GM18861 (cell line): ENCODE data around the gene LAGE3.
A peak's percentile ranks its signal among the peaks of the same experiment; 100 is the strongest.

Source experiments
- ATAC-seq: cut with Tn5 transposase; IDR thresholded peaks from one replicate; pipeline ENCODE4 v1.9.1; 2021; ENCODE audit not compliant: unreplicated experiment

Gene LAGE3

DNA sequence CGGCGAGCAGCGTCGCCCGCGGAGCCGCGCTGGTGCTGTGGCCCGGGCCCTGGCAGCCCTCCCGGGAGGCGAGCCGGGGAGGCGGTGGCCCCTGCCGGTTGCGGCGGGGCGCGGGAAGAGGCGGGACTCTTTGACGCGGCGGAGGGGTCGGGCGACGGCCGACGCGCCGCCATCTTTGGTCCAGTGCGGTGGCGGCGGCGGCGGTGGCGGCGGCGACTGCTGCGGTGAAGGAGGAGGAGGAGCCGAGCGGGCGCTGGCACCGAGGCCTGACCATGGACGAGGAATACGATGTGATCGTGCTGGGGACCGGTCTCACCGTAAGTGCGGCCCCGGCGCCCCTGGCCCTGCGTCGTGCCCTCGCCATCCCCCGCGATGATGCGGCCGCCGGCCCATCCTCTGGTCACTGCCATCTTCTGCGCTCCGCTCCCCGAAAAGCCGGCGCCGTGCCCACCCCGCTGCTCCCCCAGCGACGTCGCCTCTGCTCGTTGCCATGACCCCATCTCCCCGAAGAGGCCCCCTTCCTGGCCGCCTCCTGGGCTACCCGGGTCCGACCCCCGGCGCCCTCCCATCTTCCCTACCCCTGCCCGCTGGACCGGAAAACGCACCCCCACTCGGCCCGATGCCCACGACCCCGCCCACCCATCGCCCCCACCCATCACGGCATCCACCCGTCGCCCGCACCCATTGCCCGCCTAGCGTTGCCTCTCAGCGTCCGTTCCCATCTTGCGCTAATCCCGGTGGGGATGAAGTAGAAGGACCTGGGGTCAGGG lies 41.9 kb downstream of the LAGE3 start, which contains the start of gene GDI1:
GDI1 (plus strand) TSS at position 172 of the 770 bp plus-strand sequence; CDS start at position 273, 101 bp downstream.
- ATAC-seq = no peak

DNA sequence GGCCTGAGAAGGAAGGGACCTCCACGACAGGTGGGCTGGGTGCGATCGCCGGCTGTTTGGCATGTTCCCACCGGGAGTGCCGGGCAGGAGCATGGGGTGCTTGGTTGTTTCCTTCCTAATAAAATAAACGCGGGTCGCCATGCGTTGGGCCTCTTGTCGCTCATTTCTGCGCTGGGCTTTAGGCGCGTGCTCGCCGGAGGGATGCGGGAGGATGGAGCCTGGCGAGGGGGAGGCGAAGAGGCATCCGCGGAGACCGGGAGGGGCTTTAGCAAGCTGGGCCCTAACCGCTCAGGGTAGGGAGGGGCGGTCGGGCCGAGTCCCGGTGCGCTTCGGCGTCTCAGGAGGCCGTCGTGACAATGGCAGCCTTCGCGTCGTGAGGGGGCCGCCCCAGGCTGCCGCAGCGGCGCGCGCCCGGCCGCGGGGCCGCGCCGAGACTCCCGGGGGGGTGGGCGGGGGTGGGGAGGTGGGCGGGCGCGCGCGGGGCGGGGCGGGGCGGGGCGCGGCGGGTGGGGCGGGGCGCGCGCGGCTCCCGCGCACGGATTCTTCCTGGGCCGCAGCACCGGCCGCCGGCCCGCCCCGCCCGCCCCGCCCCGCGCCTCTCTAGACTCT lies 42.6 kb downstream of the LAGE3 start:
- no peak for ATAC-seq

DNA sequence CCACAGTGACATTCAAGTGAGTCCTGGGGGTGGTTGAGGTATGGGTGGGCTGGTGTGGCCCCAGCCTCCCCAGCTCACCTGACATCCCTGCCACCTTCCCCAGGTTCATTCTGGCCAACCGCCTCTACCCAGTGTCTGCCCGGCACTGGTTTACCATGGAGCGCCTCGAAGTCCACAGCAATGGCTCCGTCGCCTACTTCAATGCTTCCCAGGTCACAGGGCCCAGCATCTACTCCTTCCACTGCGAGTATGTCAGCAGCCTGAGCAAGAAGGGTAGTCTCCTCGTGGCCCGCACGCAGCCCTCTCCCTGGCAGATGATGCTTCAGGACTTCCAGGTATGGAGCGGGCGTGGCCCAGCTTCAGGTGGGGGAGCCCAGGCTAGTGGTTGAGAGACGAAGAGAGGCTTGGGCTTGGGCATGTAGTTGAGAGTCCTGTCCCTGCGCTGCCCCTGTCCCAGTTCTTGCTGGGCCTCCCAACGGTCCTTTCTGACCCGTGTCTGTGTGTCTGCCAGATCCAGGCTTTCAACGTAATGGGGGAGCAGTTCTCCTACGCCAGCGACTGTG lies 43.8 kb downstream of the LAGE3 start:
- no peak for ATAC-seq

DNA sequence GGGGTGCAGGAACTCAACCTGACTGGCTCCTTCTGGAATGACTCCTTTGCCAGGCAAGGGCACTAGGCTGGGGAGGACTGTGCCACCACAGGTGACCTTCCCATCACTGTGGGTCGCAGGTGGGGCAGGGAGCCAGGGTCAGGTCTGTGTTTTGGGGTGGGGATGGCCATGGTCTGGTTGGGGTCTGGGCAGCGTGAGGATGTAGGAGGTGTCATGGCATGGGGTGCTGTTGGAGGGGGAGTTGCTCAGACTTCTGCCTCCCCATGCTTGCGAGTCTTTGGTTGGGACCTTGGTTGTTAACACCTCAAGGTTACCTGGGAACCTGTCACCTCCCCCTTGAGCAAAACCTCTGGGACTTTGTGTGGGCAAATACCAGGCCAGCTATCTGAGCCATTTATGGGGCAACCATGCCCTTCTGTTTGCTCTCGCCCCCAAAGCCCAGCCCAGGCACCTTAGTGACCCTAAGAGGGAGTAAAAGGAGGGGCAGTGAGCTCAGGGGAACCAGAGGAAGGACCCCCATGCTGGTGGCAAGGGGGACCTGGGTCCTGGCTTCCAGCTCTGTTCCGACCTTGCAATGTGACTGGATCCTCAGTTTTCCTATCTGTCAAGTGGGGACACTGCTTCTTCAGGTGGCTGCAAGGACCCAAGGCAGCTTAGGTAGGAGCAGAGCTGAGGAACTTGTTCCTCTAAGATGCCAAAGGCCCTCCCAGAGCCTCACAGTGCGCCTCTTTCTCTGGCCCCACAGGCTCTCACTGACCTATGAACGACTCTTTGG lies 44.5 kb downstream of the LAGE3 start:
- no peak for ATAC-seq

DNA sequence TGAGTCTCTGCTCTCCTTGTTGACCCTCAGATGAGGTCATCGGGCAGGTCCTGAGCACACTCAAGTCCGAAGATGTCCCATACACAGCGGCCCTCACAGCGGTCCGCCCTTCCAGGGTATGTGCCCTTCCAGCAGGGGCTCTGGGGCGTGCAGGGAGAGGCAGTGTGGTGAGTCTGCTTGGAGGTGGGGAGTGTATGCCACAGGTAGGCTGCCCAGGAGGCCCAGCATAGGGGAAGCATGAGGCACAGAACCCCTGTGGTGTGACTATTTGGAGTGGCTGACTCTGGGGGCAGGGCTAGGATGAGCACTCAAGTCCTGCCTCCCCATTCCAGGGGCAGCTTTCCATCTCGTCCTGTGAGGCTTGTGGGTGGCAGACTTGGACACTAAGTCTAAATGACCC lies 45.5 kb downstream of the LAGE3 start:
- ATAC-seq = no peak

DNA sequence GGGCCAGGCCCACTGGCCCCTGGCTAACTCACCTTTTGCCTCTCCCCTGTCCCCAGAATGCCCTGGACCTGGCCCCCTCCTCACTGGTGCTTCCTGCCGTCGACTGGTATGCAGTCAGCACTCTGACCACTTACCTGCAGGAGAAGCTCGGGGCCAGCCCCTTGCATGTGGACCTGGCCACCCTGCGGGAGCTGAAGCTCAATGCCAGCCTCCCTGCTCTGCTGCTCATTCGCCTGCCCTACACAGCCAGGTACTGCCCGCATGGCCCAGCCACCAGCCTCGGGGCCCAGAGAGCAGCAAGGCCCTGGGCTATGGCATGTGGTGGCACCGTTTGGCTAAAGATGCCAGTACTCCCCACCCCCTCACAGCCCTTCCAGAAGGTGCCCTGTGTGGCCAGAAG lies 46.9 kb downstream of the LAGE3 start:
- no peak for ATAC-seq

DNA sequence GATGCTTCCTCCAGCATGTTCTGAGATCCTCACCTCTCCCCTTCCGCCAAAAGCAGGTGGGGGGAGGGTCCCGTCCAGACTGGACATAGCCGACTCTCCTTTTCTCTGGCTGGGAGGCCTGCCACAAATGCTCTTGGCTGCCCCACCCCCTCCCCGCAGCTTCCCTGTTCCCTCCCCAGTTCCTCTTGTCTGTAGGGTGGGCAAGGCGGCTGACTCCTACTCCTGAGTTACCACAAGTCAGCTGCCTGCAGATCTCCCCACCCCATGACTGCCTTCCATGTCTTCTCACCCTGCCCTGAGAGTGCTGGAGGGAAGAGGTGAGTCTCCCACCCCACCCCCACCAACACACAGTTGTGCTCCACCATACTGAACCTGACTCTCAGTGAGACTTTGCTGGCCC lies 47.7 kb downstream of the LAGE3 start:
- ATAC-seq = no peak

DNA sequence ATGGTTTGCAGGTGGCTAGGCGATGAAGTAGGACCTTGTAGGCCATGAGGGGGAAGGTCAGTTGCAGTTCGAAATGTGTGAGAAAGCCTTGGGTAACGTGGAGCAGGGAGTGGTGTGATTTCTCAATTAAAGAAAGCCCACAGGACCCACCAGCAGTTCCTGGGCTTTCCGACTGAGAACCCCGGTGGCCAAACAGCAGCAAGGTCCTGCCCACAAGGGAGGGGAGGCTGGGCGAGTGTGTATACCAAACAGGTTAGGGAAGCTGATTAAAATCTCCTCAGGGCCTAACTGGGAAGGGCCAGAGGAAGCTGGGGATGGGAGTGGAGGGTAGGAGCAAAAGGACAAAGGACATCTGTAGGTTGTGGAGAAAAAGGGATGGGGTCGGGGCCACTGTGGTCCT lies 48.2 kb downstream of the LAGE3 start:
- ATAC-seq = no peak

DNA sequence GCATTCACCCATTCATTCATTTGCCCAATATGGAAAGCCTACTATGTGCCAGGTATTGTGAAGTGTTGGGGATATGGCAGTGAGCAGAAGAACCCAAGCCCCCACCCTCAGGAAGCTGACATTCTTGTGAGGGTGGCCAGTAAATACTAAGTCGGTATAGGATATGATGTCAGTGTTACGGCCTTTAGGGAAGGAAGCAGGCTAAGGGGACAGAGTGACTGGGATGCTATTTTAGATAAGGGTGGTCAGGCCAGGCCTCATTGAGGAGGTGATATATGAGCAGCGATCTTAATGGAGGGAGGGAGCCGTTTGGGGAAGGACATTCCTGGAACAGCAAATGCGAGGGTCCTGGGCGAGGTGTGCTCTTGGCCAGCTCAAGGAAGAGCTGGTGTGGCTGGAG lies 48.6 kb downstream of the LAGE3 start:
- ATAC-seq = no peak

DNA sequence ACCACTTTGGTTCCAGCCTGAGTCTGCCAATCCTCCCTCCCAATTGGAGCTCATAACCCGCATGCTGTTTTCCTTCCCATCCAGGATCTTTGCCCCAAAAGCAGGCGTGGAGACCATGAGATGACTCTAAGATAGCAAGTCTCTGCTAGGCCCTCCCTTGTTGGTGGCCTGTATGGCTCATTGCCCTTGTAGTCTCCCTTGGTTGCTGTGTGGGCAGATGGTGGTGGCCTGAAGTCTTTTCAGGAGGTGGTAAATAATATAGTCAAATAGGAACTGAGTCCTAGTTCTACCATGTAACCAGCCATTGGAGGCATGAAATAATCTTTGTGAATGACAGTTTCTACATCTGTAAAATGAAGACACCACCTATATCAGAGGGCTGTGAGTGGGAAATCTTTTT lies 49.4 kb downstream of the LAGE3 start:
- no peak for ATAC-seq

DNA sequence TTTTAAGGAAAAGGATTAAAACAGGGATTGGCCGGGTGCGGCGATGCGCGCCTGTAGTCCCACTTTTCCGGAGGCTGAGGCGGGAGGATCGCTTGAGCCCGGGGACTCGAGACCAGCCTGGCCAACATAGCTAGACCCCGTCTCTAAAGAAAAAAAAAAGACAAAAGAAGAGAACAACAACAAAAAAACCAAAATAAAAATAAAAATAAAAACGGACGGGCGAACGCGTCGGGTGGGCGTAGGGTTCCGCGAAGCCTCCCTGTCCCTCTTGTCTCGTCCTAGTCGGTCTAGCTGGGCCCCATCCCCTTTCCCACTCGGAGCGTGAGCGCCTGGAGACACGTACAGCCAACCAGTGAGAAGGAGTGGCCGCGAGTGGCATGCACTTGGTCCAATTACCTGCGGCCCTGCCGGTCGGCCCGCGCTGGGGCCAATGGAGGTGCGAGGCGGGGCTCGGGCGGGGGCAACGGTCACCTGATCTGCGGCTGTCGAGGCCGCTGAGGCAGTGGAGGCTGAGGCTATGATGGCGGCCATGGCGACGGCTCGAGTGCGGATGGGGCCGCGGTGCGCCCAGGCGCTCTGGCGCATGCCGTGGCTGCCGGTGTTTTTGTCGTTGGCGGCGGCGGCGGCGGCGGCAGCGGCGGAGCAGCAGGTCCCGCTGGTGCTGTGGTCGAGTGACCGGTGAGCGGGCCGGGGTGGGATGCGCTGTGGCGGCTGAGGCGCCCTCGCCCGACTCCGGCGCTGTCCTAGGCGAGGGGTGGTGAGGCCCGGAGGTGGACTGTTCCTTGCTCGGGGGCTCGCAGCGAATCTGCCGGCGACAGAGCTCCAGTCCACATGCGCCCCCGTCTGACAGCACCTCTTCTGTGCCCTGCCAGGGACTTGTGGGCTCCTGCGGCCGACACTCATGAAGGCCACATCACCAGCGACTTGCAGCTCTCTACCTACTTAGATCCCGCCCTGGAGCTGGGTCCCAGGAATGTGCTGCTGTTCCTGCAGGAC lies 50.6 kb downstream of the LAGE3 start, which contains the start of gene ATP6AP1:
ATP6AP1 (plus strand) TSS at position 502 of the 996 bp plus-strand sequence; CDS start at position 518, 16 bp downstream.
- peak; percentile 95 for ATAC-seq
